HEK293 (cell line): ENCODE data around the gene KIF20B.

ENCODE experiments used
- BCL11A ChIP-seq: fragments of 450-650 bp; formaldehyde crosslinking; IDR thresholded peaks from 2 replicates; pipeline ENCODE4 v1.5.1; 2016; ENCODE audit warnings: low read depth, missing biosample characterization, missing genetic modification characterization
- CTCF ChIP-seq: fragments of 450-650 bp; formaldehyde crosslinking; IDR thresholded peaks from 2 replicates; pipeline ENCODE4 v1.5.1; 2016; ENCODE audit warnings: missing biosample characterization, missing genetic modification characterization
- ELK4 ChIP-seq: IDR thresholded peaks from 2 replicates; pipeline ENCODE4 v1.6.1; 2011; ENCODE audit warnings: mild to moderate bottlenecking, low read depth, low read length, borderline replicate concordance
- HOXA7 ChIP-seq: sonication (generic); formaldehyde crosslinking; IDR thresholded peaks from 2 replicates; pipeline ENCODE4 v1.8.1; 2022; ENCODE audit warnings: missing genetic modification reagents, borderline replicate concordance
- TCF7L2 ChIP-seq: IDR thresholded peaks from 2 replicates; pipeline ENCODE4 v1.6.1; 2011; ENCODE audit warnings: low read depth, mild to moderate bottlenecking, inconsistent platforms, low read length, moderate library complexity, borderline replicate concordance
- TSHZ1 ChIP-seq: fragments of 450-650 bp; formaldehyde crosslinking; IDR thresholded peaks from 2 replicates; pipeline ENCODE4 v1.5.1; 2016; ENCODE audit warnings: missing biosample characterization, missing genetic modification characterization, borderline replicate concordance
- ZBTB11 ChIP-seq: fragments of 450-650 bp; formaldehyde crosslinking; conservative IDR thresholded peaks from 2 replicates; pipeline ENCODE4 v1.5.1; 2016; ENCODE audit warnings: low read depth, missing biosample characterization, missing genetic modification characterization
- ZBTB20 ChIP-seq: fragments of 450-650 bp; formaldehyde crosslinking; IDR thresholded peaks from 2 replicates; pipeline ENCODE4 v1.5.1; 2016; ENCODE audit warnings: missing biosample characterization, missing genetic modification characterization
- ZNF138 ChIP-seq: fragments of 450-650 bp; formaldehyde crosslinking; IDR thresholded peaks from 2 replicates; pipeline ENCODE4 v1.5.1; 2016; ENCODE audit warnings: missing biosample characterization, missing genetic modification characterization, borderline replicate concordance
- ZNF350 ChIP-seq: fragments of 450-650 bp; formaldehyde crosslinking; IDR thresholded peaks from 2 replicates; pipeline ENCODE4 v1.5.0; 2017; ENCODE audit warnings: missing biosample characterization, mild to moderate bottlenecking, missing genetic modification characterization
- ZNF416 ChIP-seq: fragments of 450-650 bp; formaldehyde crosslinking; IDR thresholded peaks from 2 replicates; pipeline ENCODE4 v1.5.1; 2016; ENCODE audit warnings: missing biosample characterization, missing genetic modification characterization
- ZNF426 ChIP-seq: fragments of 450-650 bp; formaldehyde crosslinking; IDR thresholded peaks from 2 replicates; pipeline ENCODE4 v1.5.1; 2017; ENCODE audit warnings: missing biosample characterization, missing genetic modification characterization, mild to moderate bottlenecking, inconsistent platforms, moderate library complexity
- ZNF76 ChIP-seq: fragments of 450-650 bp; formaldehyde crosslinking; IDR thresholded peaks from 2 replicates; pipeline ENCODE4; 2016; ENCODE audit warnings: low read depth, missing biosample characterization, missing genetic modification characterization, borderline replicate concordance

- TF ChIP-seq ZNF426 (tag by site-specific recombination), result no peak
- no peak for TF ChIP-seq ELK4
- no peak for TF ChIP-seq CTCF (tag by site-specific recombination)
- TF ChIP-seq TSHZ1, result no peak
- TF ChIP-seq ZNF416 (tag by site-specific recombination), result no peak
- no peak for TF ChIP-seq BCL11A (tag by site-specific recombination)
- no peak for TF ChIP-seq ZBTB11 (tag by site-specific recombination)
- no peak for TF ChIP-seq HOXA7 (CRISPR knock-in tag)
- TF ChIP-seq ZNF138 (tag by site-specific recombination), result no peak
- TF ChIP-seq TCF7L2, result no peak
- TF ChIP-seq ZBTB20 (tag by site-specific recombination), result no peak
- no peak for TF ChIP-seq ZNF76 (tag by site-specific recombination)
- TF ChIP-seq ZNF350 (tag by site-specific recombination), result no peak
These were observed 48.0 kb upstream of the KIF20B start for GRCh38 chr10:89653410-89653869.
